H9 (cell line): ENCODE data around the gene MGAT5. TPM values are rescaled to one million over a fixed set of nuclear protein-coding genes. Genes with fewer than 3 reads are reported as not detected.

ENCODE experiments used
- DNase-seq: peaks from one replicate; pipeline ENCODE4 v3.0.0-alpha.2; 2017
- H2AFZ ChIP-seq: one replicate; pipeline ENCODE4 v1.6.1; 2013; ENCODE audit warnings: mild to moderate bottlenecking, low read length, control low read depth, moderate library complexity
- H2AK5ac ChIP-seq: 2 replicates; pipeline ENCODE4 v1.6.1; 2013; ENCODE audit warnings: low read length, control low read depth, mixed read lengths; ENCODE audit not compliant: insufficient read length
- H2BK120ac ChIP-seq: one replicate; pipeline ENCODE4 v1.6.1; 2013; ENCODE audit warnings: low read depth, mild to moderate bottlenecking, low read length, control low read depth, inconsistent platforms; ENCODE audit not compliant: poor library complexity, severe bottlenecking
- H2BK12ac ChIP-seq: 2 replicates; pipeline ENCODE4 v1.6.1; 2013; ENCODE audit warnings: low read length, control low read depth, mixed read lengths, low read depth; ENCODE audit not compliant: insufficient read length
- H2BK15ac ChIP-seq: 2 replicates; pipeline ENCODE4 v1.6.1; 2013; ENCODE audit warnings: low read depth, low read length, control low read depth
- H2BK20ac ChIP-seq: one replicate; pipeline ENCODE4 v1.6.1; 2013; ENCODE audit warnings: low read depth, mild to moderate bottlenecking, low read length, control low read depth, inconsistent platforms; ENCODE audit not compliant: poor library complexity, severe bottlenecking
- H2BK5ac ChIP-seq: 2 replicates; pipeline ENCODE4 v1.6.1; 2013; ENCODE audit warnings: low read length, control low read depth, mixed read lengths; ENCODE audit not compliant: insufficient read length
- H3K14ac ChIP-seq: 2 replicates; pipeline ENCODE4 v1.6.1; 2013; ENCODE audit warnings: low read length, control low read depth; ENCODE audit not compliant: insufficient read depth
- H3K18ac ChIP-seq: 2 replicates; pipeline ENCODE4 v1.6.1; 2013; ENCODE audit warnings: low read depth, mild to moderate bottlenecking, mixed read lengths, low read length, control low read depth; ENCODE audit not compliant: insufficient read length
- H3K23ac ChIP-seq: 2 replicates; pipeline ENCODE4 v1.6.1; 2013; ENCODE audit warnings: low read length, control low read depth, mixed read lengths, low read depth; ENCODE audit not compliant: insufficient read length
- H3K23me2 ChIP-seq: 2 replicates; pipeline ENCODE4 v1.6.1; 2013; ENCODE audit warnings: low read depth, mild to moderate bottlenecking, mixed read lengths, low read length, control low read depth; ENCODE audit not compliant: insufficient read length, poor library complexity, severe bottlenecking
- H3K27ac ChIP-seq: 2 replicates; pipeline ENCODE4 v1.5.1; 2013; ENCODE audit warnings: low read length, control low read depth, mixed read lengths, low read depth; ENCODE audit not compliant: insufficient read length
- H3K27me3 ChIP-seq: 2 replicates; pipeline ENCODE4 v1.6.1; 2013; ENCODE audit warnings: low read length, control low read depth, inconsistent platforms; ENCODE audit not compliant: insufficient read depth
- H3K4ac ChIP-seq: 2 replicates; pipeline ENCODE4 v1.6.1; 2013; ENCODE audit warnings: low read depth, mild to moderate bottlenecking, control low read depth, inconsistent platforms, low read length, moderate library complexity
- H3K4me1 ChIP-seq: 2 replicates; pipeline ENCODE4 v1.6.1; 2013; ENCODE audit warnings: low read length, control low read depth, inconsistent platforms; ENCODE audit not compliant: insufficient read depth
- H3K4me2 ChIP-seq: 2 replicates; pipeline ENCODE4 v1.6.1; 2013; ENCODE audit warnings: low read length, control low read depth, mixed read lengths; ENCODE audit not compliant: insufficient read length, insufficient read depth
- H3K56ac ChIP-seq: 2 replicates; pipeline ENCODE4 v1.6.1; 2013; ENCODE audit warnings: low read depth, mild to moderate bottlenecking, mixed read lengths, low read length, control low read depth; ENCODE audit not compliant: insufficient read length
- H3K79me1 ChIP-seq: 2 replicates; pipeline ENCODE4 v1.6.1; 2013; ENCODE audit warnings: low read depth, mild to moderate bottlenecking, moderate library complexity, low read length, control low read depth, inconsistent platforms; ENCODE audit not compliant: insufficient read depth, poor library complexity, severe bottlenecking
- H3K79me2 ChIP-seq: 2 replicates; pipeline ENCODE4 v1.6.1; 2013; ENCODE audit warnings: low read length, control low read depth, inconsistent platforms; ENCODE audit not compliant: insufficient read depth
- H3K9ac ChIP-seq: 2 replicates; pipeline ENCODE4 v1.6.1; 2013; ENCODE audit warnings: low read length, control low read depth, mixed read lengths; ENCODE audit not compliant: insufficient read length; ENCODE audit errors: extremely low read depth
- H3K9me3 ChIP-seq: one replicate; pipeline ENCODE4 v1.6.1; 2013; ENCODE audit warnings: low read depth, low read length, inconsistent platforms; ENCODE audit not compliant: control insufficient read depth
- H3T11ph ChIP-seq: one replicate; pipeline ENCODE4 v1.6.1; 2013; ENCODE audit warnings: mild to moderate bottlenecking, low read length, control low read depth, inconsistent platforms
- H4K20me1 ChIP-seq: one replicate; pipeline ENCODE4 v1.6.1; 2013; ENCODE audit not compliant: control insufficient read depth, insufficient read length, insufficient read depth
- H4K5ac ChIP-seq: 2 replicates; pipeline ENCODE4 v1.6.1; 2013; ENCODE audit warnings: low read depth, mild to moderate bottlenecking, mixed read lengths, low read length, control low read depth; ENCODE audit not compliant: insufficient read length
- H4K8ac ChIP-seq: replicated peaks from 2 replicates; pipeline ENCODE4 v1.6.1; 2013; ENCODE audit warnings: low read length, control low read depth, mixed read lengths, low read depth; ENCODE audit not compliant: insufficient read length
- H4K91ac ChIP-seq: 2 replicates; pipeline ENCODE4 v1.6.1; 2013; ENCODE audit warnings: low read depth, mild to moderate bottlenecking, moderate library complexity, mixed read lengths, low read length, control low read depth; ENCODE audit not compliant: insufficient read length
- H3K27ac Mint-ChIP-seq, 3 experiments: 2 replicates in 2 of 3; 3 replicates in 1 of 3; pipeline ENCODE4 v1.8.0; 2020 to 2021; ENCODE audit warnings: mixed read lengths in 3 of 3, mild to moderate bottlenecking in 1 of 3, moderate library complexity in 1 of 3
- H3K27me3 Mint-ChIP-seq: 2 replicates; pipeline ENCODE4 v1.8.0; 2021; ENCODE audit warnings: low read depth, mild to moderate bottlenecking, moderate library complexity, mixed read lengths
- H3K36me3 Mint-ChIP-seq, 3 experiments: 2 replicates in 2 of 3; 3 replicates in 1 of 3; pipeline ENCODE4 v1.8.0; 2020 to 2021; ENCODE audit warnings: low read depth in 3 of 3, mixed read lengths in 3 of 3; ENCODE audit not compliant: insufficient read depth in 1 of 3
- H3K4me1 Mint-ChIP-seq, 2 experiments: 2 replicates each; pipeline ENCODE4 v1.8.0; 2020; ENCODE audit warnings: mixed read lengths in 2 of 2
- H3K4me3 Mint-ChIP-seq, 2 experiments: 2 replicates in 1 of 2; 3 replicates in 1 of 2; pipeline ENCODE4 v1.8.0; 2020 to 2021; ENCODE audit warnings: mild to moderate bottlenecking in 2 of 2, mixed read lengths in 2 of 2, moderate library complexity in 1 of 2
- H3K9me3 Mint-ChIP-seq, 2 experiments: 2 replicates in 1 of 2; 3 replicates in 1 of 2; pipeline ENCODE4 v1.8.0; 2020; ENCODE audit warnings: mild to moderate bottlenecking in 2 of 2, mixed read lengths in 2 of 2, moderate library complexity in 1 of 2
- CTCF ChIP-seq: fragments of 200-600 bp; sonication (generic); conservative IDR thresholded peaks from 3 replicates; pipeline ENCODE4 v1.8.0; 2021; ENCODE audit warnings: antibody characterized with exemption, mild to moderate bottlenecking
- WGBS: extraction: QIAGEN DNeasy Blood & Tissue Kit; methylation state at CpG from one replicate; pipeline ENCODE4 v1.1.7; 2013; ENCODE audit warnings: missing lambda C conversion rate, low lambda C conversion rate, mixed read lengths; ENCODE audit not compliant: insufficient read length; ENCODE audit errors: extremely low coverage; 5-methylcytosine and 5-hydroxymethylcytosine counted together
- total RNA-seq: library from RNA; stranded (reverse); gene quantifications from 2 replicates; pipeline ENCODE4 v1.2.1, GENCODE V29; 2021

Gene MGAT5
- total RNA-seq, 1 experiment from 2014 or later = 25.7 TPM

GRCh38 chr2:134413912-134414311 lies 160.0 kb downstream of the MGAT5 start:
- H3K9ac ChIP-seq = no peak overlapping the region
- no peak overlapping the region for H3K4me2 ChIP-seq
- no peak overlapping the region for H3K14ac ChIP-seq
- no peak for TF ChIP-seq CTCF
- H3K4me1 Mint-ChIP-seq = peaks cover 5 to 11% of the 10 kb centered on the region in 2 experiments; a peak in 3 of 4 replicates
- no peaks in the 10 kb centered on the region for H3K23me2 ChIP-seq
- no peak overlapping the region for H2AFZ ChIP-seq
- no peak overlapping the region for H3K4ac ChIP-seq
- H4K20me1 ChIP-seq = no peaks in the 10 kb centered on the region
- no peaks in the 10 kb centered on the region for H3K79me2 ChIP-seq
- H4K8ac ChIP-seq = no peak overlapping the region
- no peaks in the 10 kb centered on the region for H3K9me3 Mint-ChIP-seq
- no peaks in the 10 kb centered on the region for H3K27me3 ChIP-seq
- H2BK15ac ChIP-seq = no peak overlapping the region
- H2BK12ac ChIP-seq = no peak overlapping the region
- no peak overlapping the region for H3T11ph ChIP-seq
- H2BK5ac ChIP-seq = no peak overlapping the region
- no peak overlapping the region for H3K27ac Mint-ChIP-seq
- WGBS = no CpG with 5 or more reads among the region's 2 CpGs
- H3K36me3 Mint-ChIP-seq = no peaks in the 10 kb centered on the region; a peak in 1 of 7 replicates
- no peak overlapping the region for H2AK5ac ChIP-seq
- no peak overlapping the region for H3K27ac ChIP-seq
- H3K9me3 ChIP-seq = no peaks in the 10 kb centered on the region
- no peak for DNase-seq
- H3K27me3 Mint-ChIP-seq = no peaks in the 10 kb centered on the region
- no peaks in the 10 kb centered on the region for H3K4me1 ChIP-seq
- H2BK120ac ChIP-seq = no peak overlapping the region
- no peak overlapping the region for H4K5ac ChIP-seq
- H3K23ac ChIP-seq = no peak overlapping the region
- no peak overlapping the region for H4K91ac ChIP-seq
- no peak overlapping the region for H3K56ac ChIP-seq
- H3K18ac ChIP-seq = no peak overlapping the region
- no peak overlapping the region for H3K4me3 Mint-ChIP-seq
- H3K79me1 ChIP-seq = no peaks in the 10 kb centered on the region
- H2BK20ac ChIP-seq = no peak overlapping the region
